H1 (cell line): ENCODE results near the gene COL11A1. TPM values are rescaled to one million over a fixed set of nuclear protein-coding genes. Genes with fewer than 3 reads are reported as not detected.

Source experiments
- CTCF ChIA-PET: fragments of 300-600 bp; sonication (Branson Sonifier 250); formaldehyde crosslinking; loops from one replicate; lab custom pipeline; 2021; ENCODE audit not compliant: partially characterized antibody; lab: Charles Lee
- POLR2A ChIA-PET: fragments of 300-600 bp; sonication (Branson Sonifier 250); formaldehyde crosslinking; loops from one replicate; lab custom pipeline; 2021; ENCODE audit warnings: inconsistent platforms; ENCODE audit not compliant: partially characterized antibody; lab: Charles Lee
- DNase-seq, 2 experiments: peaks; one replicate each; pipeline versions ENCODE4 v3.0.0 to v3.0.0-alpha.2; 2010 to 2022; ENCODE audit warnings: low spot score in 2 of 2, low read depth in 1 of 2, mixed read lengths in 1 of 2
- FAIRE-seq: peaks from 2 replicates; lab custom pipeline; 2011; peaks lifted over from hg19 to GRCh38; lab: Jason Lieb, UNC
- H2AFZ ChIP-seq: 2 replicates; pipeline ENCODE4 v1.8.1; 2012; ENCODE audit warnings: low read length, inconsistent platforms
- H2AK5ac ChIP-seq: 2 replicates; pipeline ENCODE4 v1.6.1; 2013; ENCODE audit warnings: low read depth, low read length
- H2BK120ac ChIP-seq: replicated peaks from 2 replicates; pipeline ENCODE3; 2013; ENCODE audit warnings: low read depth, low read length, inconsistent platforms
- H2BK12ac ChIP-seq: 2 replicates; pipeline ENCODE4 v1.6.1; 2013; ENCODE audit warnings: low read depth, low read length
- H2BK15ac ChIP-seq: 2 replicates; pipeline ENCODE4 v1.6.1; 2013; ENCODE audit warnings: low read length
- H2BK20ac ChIP-seq: 2 replicates; pipeline ENCODE4 v1.6.1; 2013; ENCODE audit warnings: low read length
- H2BK5ac ChIP-seq: 2 replicates; pipeline ENCODE4 v1.6.1; 2013; ENCODE audit warnings: low read depth, low read length
- H3K14ac ChIP-seq: 2 replicates; pipeline ENCODE4 v1.6.1; 2013; ENCODE audit warnings: inconsistent platforms; ENCODE audit not compliant: insufficient read length
- H3K18ac ChIP-seq: 2 replicates; pipeline ENCODE4 v1.6.1; 2013; ENCODE audit warnings: low read length; ENCODE audit errors: extremely low read depth
- H3K23ac ChIP-seq: 2 replicates; pipeline ENCODE4 v1.6.1; 2013; ENCODE audit warnings: inconsistent platforms; ENCODE audit not compliant: insufficient read length
- H3K23me2 ChIP-seq: 2 replicates; pipeline ENCODE4 v1.6.1; 2013; ENCODE audit warnings: low read depth, low read length
- H3K27ac ChIP-seq: 2 replicates; pipeline ENCODE4 v1.6.1; 2011; ENCODE audit warnings: low read depth, low read length, inconsistent platforms
- H3K27me3 ChIP-seq, 4 experiments: replicated peaks in 1 of 4; 1 replicate in 1 of 4; 2 replicates in 3 of 4; pipeline versions ENCODE4 v1.6.1 to v1.8.1; 2011 to 2013; ENCODE audit warnings: low read length in 3 of 4, mild to moderate bottlenecking in 3 of 4, inconsistent platforms in 2 of 4, mixed read lengths in 2 of 4, moderate library complexity in 1 of 4; ENCODE audit not compliant: control insufficient read depth in 3 of 4, insufficient read depth in 3 of 4; ENCODE audit errors: extremely low read depth in 1 of 4
- H3K36me3 ChIP-seq, 4 experiments: 2 replicates each; pipeline versions ENCODE4 v1.6.1 to v1.8.1; 2011 to 2013; ENCODE audit warnings: mild to moderate bottlenecking in 4 of 4, low read length in 3 of 4, moderate library complexity in 2 of 4, control low read depth in 1 of 4, inconsistent platforms in 1 of 4; ENCODE audit not compliant: insufficient read depth in 4 of 4, control insufficient read depth in 2 of 4
- H3K4ac ChIP-seq: replicated peaks from 2 replicates; pipeline ENCODE3; 2013; ENCODE audit warnings: low read length, low read depth, mixed read lengths, inconsistent platforms; ENCODE audit not compliant: insufficient read length
- H3K4me1 ChIP-seq, 4 experiments: replicated peaks in 1 of 4; 1 replicate in 1 of 4; 2 replicates in 3 of 4; pipeline versions ENCODE4 v1.6.1 to v1.8.1; 2011 to 2013; ENCODE audit warnings: low read length in 3 of 4, inconsistent platforms in 2 of 4, mixed read lengths in 1 of 4; ENCODE audit not compliant: insufficient read depth in 4 of 4, control insufficient read depth in 3 of 4
- H3K4me2 ChIP-seq, 2 experiments: 2 replicates each; pipeline versions ENCODE4 v1.6.1 to v1.8.1; 2011 to 2013; ENCODE audit warnings: low read depth in 2 of 2, low read length in 2 of 2, control low read depth in 1 of 2, inconsistent platforms in 1 of 2, mild to moderate bottlenecking in 1 of 2; ENCODE audit not compliant: insufficient read depth in 1 of 2
- H3K4me3 ChIP-seq, 4 experiments: fragments of 200-600, 300-600 bp in 1 of 4; sonication (generic), shearing (Covaris generic), sonication (Bioruptor Twin) in 1 of 4; 2 replicates each; pipeline versions ENCODE4 v1.5.1 to v1.8.1; 2011 to 2016; ENCODE audit warnings: low read length in 4 of 4, low read depth in 3 of 4, control low read depth in 2 of 4, inconsistent platforms in 2 of 4, mild to moderate bottlenecking in 2 of 4, mixed read lengths in 1 of 4, moderate library complexity in 1 of 4; ENCODE audit not compliant: insufficient read depth in 2 of 4; ENCODE audit errors: extremely low read depth in 1 of 4
- H3K56ac ChIP-seq: replicated peaks from 2 replicates; pipeline ENCODE3; 2013; ENCODE audit warnings: low read depth, mild to moderate bottlenecking, mixed read lengths, low read length, inconsistent platforms; ENCODE audit not compliant: insufficient read length
- H3K79me1 ChIP-seq: 2 replicates; pipeline ENCODE4 v1.6.1; 2013; ENCODE audit warnings: low read depth, low read length, control low read depth
- H3K79me2 ChIP-seq, 2 experiments: 2 replicates each; pipeline versions ENCODE4 v1.6.1 to v1.8.1; 2012 to 2013; ENCODE audit warnings: low read length in 2 of 2, mild to moderate bottlenecking in 2 of 2, inconsistent platforms in 1 of 2; ENCODE audit not compliant: insufficient read depth in 2 of 2, control insufficient read depth in 1 of 2
- H3K9ac ChIP-seq, 4 experiments: replicated peaks in 1 of 4; 1 replicate in 1 of 4; 2 replicates in 3 of 4; pipeline versions ENCODE4 v1.6.1 to v1.8.1; 2011 to 2013; ENCODE audit warnings: low read depth in 3 of 4, low read length in 3 of 4, control low read depth in 2 of 4, mild to moderate bottlenecking in 2 of 4, moderate library complexity in 2 of 4, inconsistent platforms in 1 of 4; ENCODE audit errors: extremely low read depth in 1 of 4
- H3K9me3 ChIP-seq, 2 experiments: 2 replicates each; pipeline versions ENCODE4 v1.6.1 to v1.8.1; 2012 to 2013; ENCODE audit warnings: mild to moderate bottlenecking in 2 of 2, moderate library complexity in 2 of 2, control low read depth in 1 of 2, inconsistent platforms in 1 of 2, low read depth in 1 of 2, low read length in 1 of 2, mixed read lengths in 1 of 2; ENCODE audit not compliant: insufficient read depth in 2 of 2
- H4K20me1 ChIP-seq, 2 experiments: replicated peaks in 1 of 2; 2 replicates each; pipeline versions ENCODE3 to v1.8.1; 2011 to 2013; ENCODE audit warnings: inconsistent platforms in 2 of 2, low read length in 2 of 2, mild to moderate bottlenecking in 1 of 2; ENCODE audit not compliant: insufficient read depth in 2 of 2, control insufficient read depth in 1 of 2
- H4K5ac ChIP-seq: 2 replicates; pipeline ENCODE4 v1.6.1; 2013; ENCODE audit warnings: low read length, low read depth, mixed read lengths, inconsistent platforms; ENCODE audit not compliant: insufficient read length
- H4K8ac ChIP-seq: 2 replicates; pipeline ENCODE4 v1.8.0; 2013; ENCODE audit warnings: mild to moderate bottlenecking, moderate library complexity, low read length, inconsistent platforms; ENCODE audit not compliant: insufficient read depth; ENCODE audit errors: extremely low read depth
- H4K91ac ChIP-seq: replicated peaks from 2 replicates; pipeline ENCODE3; 2013; ENCODE audit warnings: low read length, mixed read lengths, inconsistent platforms; ENCODE audit not compliant: insufficient read length
- GTF2F1 ChIP-seq: IDR thresholded peaks from 2 replicates; pipeline ENCODE4 v1.6.1; 2012; ENCODE audit warnings: low read depth, low read length, improper control_type of control experiment, borderline replicate concordance
- WGBS, 2 experiments: shearing (Covaris generic) in 1 of 2; methylation state at CpG; one replicate each; pipeline versions ENCODE4 v1.1.6 to v1.1.7; 2013 to 2015; ENCODE audit warnings: low lambda C conversion rate in 2 of 2, mixed read lengths in 2 of 2, inconsistent platforms in 1 of 2, low coverage in 1 of 2, missing lambda C conversion rate in 1 of 2; ENCODE audit not compliant: insufficient replicate concordance in 2 of 2, insufficient coverage in 1 of 2, insufficient read length in 1 of 2; ENCODE audit errors: extremely low coverage in 1 of 2, missing lambda C conversion rate in 1 of 2; 5-methylcytosine and 5-hydroxymethylcytosine counted together
- polyA plus RNA-seq, 7 experiments: library from polyadenylated mRNA; depleted of rRNA in 3 of 7; stranded (reverse) in 5 of 7; unstranded in 2 of 7; fragments of >200 nt in 5 of 7; fragments of 200-250 nt in 2 of 7; gene quantifications; 1 replicate in 5 of 7; 2 replicates in 1 of 7; 4 replicates in 1 of 7; pipeline versions ENCODE4 v1.2.1 to v1.2.3, GENCODE V29; 2011 to 2013; ENCODE audit warnings: missing spikeins in 2 of 7, mixed read lengths in 2 of 7
- total RNA-seq: library from RNA; stranded (reverse); fragmentation: NEBNext Ultra II Directional; extraction: Animal tissue kit (Norgen Biotek cat#: 25700); gene quantifications from 2 replicates; pipeline ENCODE4 v1.2.1, GENCODE V29; 2021

Gene COL11A1
- total and polyA plus RNA-seq, 2 of the 8 experiments (the other 6 are each of a cell fraction or from before 2014, with no cell fraction given) = 4.0 to 27.9 TPM

- Histone ChIP-seq H2AFZ (no peak overlapping the region), H3K79me1 (no peaks in the 10 kb centered on the region), H3K56ac (no peak overlapping the region), H3K23me2 (no peaks in the 10 kb centered on the region), H3K23ac (no peak overlapping the region), H2BK5ac (no peak overlapping the region), H3K27ac (no peak overlapping the region), H3K9me3 (no peaks in the 10 kb centered on the region), H4K8ac (no peak overlapping the region), H3K4me3 (no peak overlapping the region), H3K27me3 (no peaks in the 10 kb centered on the region), H3K4me1 (no peaks in the 10 kb centered on the region), H3K9ac (no peak overlapping the region), H3K4me2 (no peak overlapping the region), H2AK5ac (no peak overlapping the region), H3K4ac (no peak overlapping the region), H3K79me2 (no peaks in the 10 kb centered on the region), H2BK15ac (no peak overlapping the region), H2BK120ac (no peak overlapping the region), H3K18ac (no peak overlapping the region), H4K20me1 (no peaks in the 10 kb centered on the region), H2BK12ac (no peak overlapping the region), H4K5ac (no peak overlapping the region), H3K36me3 (no peaks in the 10 kb centered on the region), H4K91ac (no peak overlapping the region), H2BK20ac (no peak overlapping the region), H3K14ac (no peak overlapping the region)
- 47% methylated on average over 2 of the region's 2 CpGs; no CpG with 5 or more reads in 1 of the 2 experiments for WGBS, 2 experiments
- ChIA-PET CTCF (interaction anchor here (1.2 kb wide), 1 partner anchor 79 kb away, joined by 4 read pairs; no protein-coding TSS in a partner anchor), POLR2A (interaction anchor here (0.6 kb wide), 1 partner anchor 147 kb away, joined by 3 read pairs; no protein-coding TSS in a partner anchor)
- DNase-seq (no peak), FAIRE-seq (no peak)
- TF ChIP-seq GTF2F1 = no peak
Observed at GRCh38 chr1:102863704-102864103, 244.6 kb downstream of the COL11A1 start.
